ENCODE measurements around the gene PAFAH1B2. TPM values are rescaled to one million over a fixed set of nuclear protein-coding genes. Genes with fewer than 3 reads are reported as not detected.

Gene PAFAH1B2
- total and polyA plus RNA-seq, 10 of the 15 experiments (the other 5 are each of a cell fraction or from before 2014, with no cell fraction given), result 17.6 to 64.8 (median 47.6) TPM

- TF ChIP-seq ATF7 (IDR thresholded peaks at IDR 0.05; ENCODE audit: low read depth) (peak; percentile 22; the same call in 1 of the 2 replicates), BCLAF1 (IDR thresholded peaks at IDR 0.05) (no peak), ZSCAN29 (IDR thresholded peaks at IDR 0.05) (no peak), TBL1XR1 (IDR thresholded peaks at IDR 0.05; ENCODE audit: low read depth, low read length) (0 out of 2 replicates have a peak, but pooled peaks have one; percentile 5), POLR2AphosphoS2 (IDR thresholded peaks at IDR 0.05; ENCODE audit: low read depth, low read length) (no peak), CHD2 (IDR thresholded peaks at IDR 0.05; ENCODE audit: borderline replicate concordance, low read depth, low read length) (peak; percentile 4; the same call in 1 of the 2 replicates), SREBF1 (IDR thresholded peaks at IDR 0.05; ENCODE audit: low read length) (no peak), KLF5 (IDR thresholded peaks at IDR 0.05; ENCODE audit: partially characterized antibody) (peak; percentile 25)
Measured at GRCh38 chr11:117144477-117145392, 648 bp downstream of the PAFAH1B2 start (continued).
